ENCODE data around the gene TM4SF1. TPM values are rescaled to one million over a fixed set of nuclear protein-coding genes. Genes with fewer than 3 reads are reported as not detected.

The TM4SF1 gene
- total RNA-seq, 2 donors from 2014 or later = 106 to 219 TPM

DNA sequence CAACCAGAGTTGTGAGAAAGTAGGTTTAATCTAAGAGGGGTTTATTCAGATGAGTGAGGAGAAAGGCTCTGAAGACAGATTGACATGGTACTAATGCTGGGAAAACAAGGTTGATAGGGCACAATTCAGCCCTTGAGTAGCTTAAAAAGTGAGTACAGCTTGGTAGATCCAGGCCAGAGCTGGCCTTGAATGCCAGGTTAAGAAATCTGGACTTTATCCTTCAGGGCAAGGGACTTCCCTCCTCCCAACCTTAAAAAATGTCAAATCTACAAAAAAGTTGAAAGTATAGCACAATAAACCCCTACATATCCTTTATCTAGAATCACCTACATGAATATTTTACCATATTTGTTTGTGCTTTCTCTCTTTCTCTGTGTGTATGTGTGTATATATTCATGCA is 51.9 kb downstream of the TM4SF1 start:
- no peak for DNase-seq (ENCODE audit: low spot score)
- intact Hi-C loops (cut with DNase I) = no loop called here

- no peak for DNase-seq (ENCODE audit: low spot score)
- intact Hi-C loops (cut with DNase I) = no loop called here
Measured at GRCh38 chr3:149324332-149324731, 53.1 kb downstream of the TM4SF1 start.

DNA sequence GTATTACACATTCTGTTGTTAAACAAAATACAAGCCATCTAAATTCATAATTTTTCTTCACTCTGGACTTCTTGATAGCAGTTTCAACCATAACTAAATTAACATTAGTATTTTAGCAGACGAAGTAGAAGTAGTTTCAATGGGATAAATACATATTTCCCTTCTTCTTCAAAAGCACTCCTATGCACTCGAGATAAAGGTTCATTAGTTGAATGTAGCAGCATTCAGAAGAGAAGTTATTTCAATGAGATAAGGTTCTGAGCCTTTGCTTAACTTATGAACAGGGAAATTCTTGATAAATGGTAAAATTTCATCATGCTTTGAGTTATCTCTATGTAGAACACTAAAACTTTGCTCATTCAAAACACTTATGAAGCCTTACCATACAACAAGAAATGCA is 55.8 kb downstream of the TM4SF1 start:
- intact Hi-C loops (cut with DNase I) = no loop called here
- DNase-seq (ENCODE audit: low spot score) = no peak

DNA sequence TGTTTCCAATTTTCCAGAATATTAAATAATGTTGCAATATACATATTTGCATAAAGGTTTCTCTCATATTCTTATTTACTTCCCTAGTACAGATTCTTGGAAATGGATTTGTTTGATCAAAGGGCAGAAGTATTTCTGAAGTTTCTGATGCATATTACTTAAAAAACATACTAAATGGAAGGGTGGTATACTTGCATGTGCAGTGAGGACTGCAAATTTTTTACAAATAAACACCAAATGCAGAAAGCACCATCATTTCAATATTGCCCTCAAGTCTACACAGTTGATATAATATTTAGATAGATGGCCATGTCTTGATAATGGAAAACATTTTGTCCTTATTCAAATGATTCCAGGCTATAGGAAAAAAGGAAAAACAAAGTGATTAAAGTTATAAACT is 56.3 kb downstream of the TM4SF1 start:
- DNase-seq (ENCODE audit: low spot score) = no peak
- intact Hi-C loops (cut with DNase I) = no loop called here

GRCh38 chr3:149319750-149320149 is 57.7 kb downstream of the TM4SF1 start:
- no peak for DNase-seq (ENCODE audit: low spot score)
- intact Hi-C loops (cut with DNase I) = no loop called here

Other genes starting within 250 kb of the TM4SF1 start
- gene HPS3, start 248.0 kb downstream of the TM4SF1 start, total RNA-seq = 10 to 100 TPM; 14.5 to 16.3 TPM
- 10 to 100 TPM; 13.7 to 41.3 TPM for gene CP, start 155.8 kb downstream of the TM4SF1 start, total RNA-seq
- gene TM4SF18, start 44.0 kb downstream of the TM4SF1 start, total RNA-seq = 1 to 10 TPM; 5.6 to 6.6 TPM
- under 1 TPM; 0.57 to 0.60 TPM for gene TM4SF4, start 97.0 kb upstream of the TM4SF1 start, total RNA-seq